Measurements from ENCODE around the gene EIF3I. TPM values are rescaled to one million over a fixed set of nuclear protein-coding genes. Genes with fewer than 3 reads are reported as not detected.

Gene EIF3I
- total and polyA plus RNA-seq, 2 of the 13 experiments (the other 11 are each of a cell fraction or from before 2014, with no cell fraction given) = 210 to 223 TPM

- 0 out of 2 replicates have a peak, but pooled peaks have one; percentile 5 for TF ChIP-seq ARID4A (CRISPR knock-in tag; IDR thresholded peaks at IDR 0.05; ENCODE audit: borderline replicate concordance)
- TF ChIP-seq SNRNP70 (IDR thresholded peaks at IDR 0.05; ENCODE audit: low read depth, low read length) = no peak
- no peak for TF ChIP-seq ZNF431 (CRISPR knock-in tag; IDR thresholded peaks at IDR 0.05; ENCODE audit: borderline replicate concordance, low read depth)
- TF ChIP-seq AGO1 (IDR thresholded peaks at IDR 0.05; ENCODE audit: low read depth, low read length, poor library complexity, severe bottlenecking) = peak; percentile 77
- no peak for TF ChIP-seq ZBTB10 (CRISPR knock-in tag; IDR thresholded peaks at IDR 0.05; ENCODE audit: borderline replicate concordance)
- TF ChIP-seq MAF1 (CRISPR knock-in tag; IDR thresholded peaks at IDR 0.05; ENCODE audit: borderline replicate concordance) = no peak
- no peak for TF ChIP-seq ZNF512B (CRISPR knock-in tag; IDR thresholded peaks at IDR 0.05; ENCODE audit: borderline replicate concordance)
- TF ChIP-seq ARNT2 (CRISPR knock-in tag; IDR thresholded peaks at IDR 0.05; ENCODE audit: low read depth) = peak; percentile 77; the same call in 1 of the 2 replicates
- peak; percentile 29; the same call in 1 of the 2 replicates for TF ChIP-seq SIN3A (IDR thresholded peaks at IDR 0.05; ENCODE audit: borderline replicate concordance, low read depth, low read length)
- peak; percentile 54; the same call in 1 of the 2 replicates for TF ChIP-seq ATF7-NPFF (CRISPR knock-in tag; IDR thresholded peaks at IDR 0.05; ENCODE audit: low read depth)
These were observed 21.0 kb upstream of the EIF3I start (continued) for GRCh38 chr1:32201011-32201855.

All from HepG2 (cell line).